ENCODE results near the gene TRIL. TPM values are rescaled to one million over a fixed set of nuclear protein-coding genes. Genes with fewer than 3 reads are reported as not detected.

Gene TRIL
- total and polyA plus RNA-seq, 2 of the 4 experiments (the other 2 are of a cell fraction): under 0.01 to 0.09 TPM

DNA sequence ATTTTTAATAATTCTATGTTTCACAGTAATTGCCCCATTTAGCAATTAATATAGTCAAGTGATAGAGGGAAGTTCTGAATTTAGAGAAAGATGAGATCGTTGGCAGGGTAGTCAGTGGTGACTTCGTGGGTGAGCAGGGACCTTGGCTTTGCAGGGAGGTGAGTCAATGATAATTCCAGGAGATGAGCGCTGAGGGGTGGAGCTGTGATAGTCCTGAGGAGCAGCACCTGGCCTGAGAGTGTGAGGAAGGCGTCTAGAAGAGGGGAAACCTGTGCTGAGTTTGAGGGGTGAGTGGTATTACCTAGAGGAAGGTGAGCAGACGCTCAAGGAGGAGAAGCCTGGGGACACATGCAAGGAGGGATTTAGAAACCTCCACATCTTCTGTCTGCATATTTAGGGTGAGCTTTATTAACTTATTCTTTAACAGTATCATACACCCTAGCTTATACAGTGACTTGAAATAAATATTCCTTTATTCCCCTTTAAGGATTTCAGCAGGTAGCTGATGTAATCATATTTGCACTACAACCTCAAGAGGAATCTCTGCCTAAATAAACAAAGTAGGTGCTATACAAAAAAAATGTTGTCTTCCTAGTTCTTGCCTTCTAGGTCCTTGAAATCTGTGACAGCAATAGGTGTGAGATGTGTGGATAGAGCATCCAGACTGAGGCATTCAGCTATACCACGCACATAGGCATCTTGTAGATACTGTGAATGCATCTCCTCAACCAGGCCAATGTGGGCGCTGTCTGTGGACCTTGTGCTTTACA is 2.1 kb upstream of the TRIL start:
- H3K9ac ChIP-seq (ENCODE audit: low read depth, low read length): no peak overlapping the region
- no peaks in the 10 kb centered on the region for H3K36me3 ChIP-seq (ENCODE audit: control insufficient read depth, insufficient read depth, low read length)
- H4K5ac ChIP-seq (ENCODE audit: low read depth, low read length): no peak overlapping the region
- ChIA-PET CTCF (interaction anchor here (0.6 to 1.0 kb wide), 2 partner anchors 33 to 120 kb away, joined by 3 read pairs; no protein-coding TSS in a partner anchor), POLR2A (ENCODE audit: unreplicated experiment) (no interaction called here)
- no peaks in the 10 kb centered on the region for H3K79me1 ChIP-seq (ENCODE audit: low read depth in 1 of 2, low read length in 2 of 2)
- DNase-seq (no peak), ATAC-seq (ENCODE audit: low read depth) (no peak)
- H2BK20ac ChIP-seq (ENCODE audit: low read depth, low read length): no peak overlapping the region
- no peak overlapping the region for H2AK5ac ChIP-seq (ENCODE audit: low read depth, low read length)
- no peak overlapping the region for H2BK15ac ChIP-seq (ENCODE audit: low read depth, low read length)
- no peak overlapping the region for H3K56ac ChIP-seq (ENCODE audit: extremely low read depth, insufficient read depth, low read length)
- peaks cover 54% of the 10 kb centered on the region for H3K27me3 ChIP-seq (ENCODE audit: control insufficient read depth, insufficient read depth, low read length)
- no peak overlapping the region; the same call in 1 of the 2 replicates for H3K23ac ChIP-seq (ENCODE audit: low read depth, low read length)
- dilution Hi-C loops (cut with HindIII; ENCODE audit: low sequenced_read_pairs, unreplicated experiment) (no loop called here), in situ Hi-C loops (cut with MboI; ENCODE audit: low sequenced_read_pairs) (no loop called here), intact Hi-C loops (cut with micrococcal nuclease) (no loop called here)
- no peak overlapping the region for H3K4me2 ChIP-seq (ENCODE audit: low read depth, low read length)
- no peak overlapping the region for H3K27ac ChIP-seq (ENCODE audit: insufficient read depth, low read length)
- H3K18ac ChIP-seq (ENCODE audit: low read depth, low read length): no peak overlapping the region
- no peak overlapping the region for H3K4ac ChIP-seq (ENCODE audit: low read depth, low read length)
- no peak overlapping the region for H2AFZ ChIP-seq (replicated peaks; ENCODE audit: low read length, poor library complexity)
- H2AK9ac ChIP-seq (replicated peaks; ENCODE audit: low read depth, low read length, poor library complexity): no peak overlapping the region
- no peak overlapping the region for H3K14ac ChIP-seq (replicated peaks; ENCODE audit: low read depth, low read length)
- no peak overlapping the region for H2BK120ac ChIP-seq (ENCODE audit: low read depth, low read length)
- peaks cover 7% of the 10 kb centered on the region for H3K4me1 ChIP-seq (ENCODE audit: control insufficient read depth, insufficient read depth, low read length)
- no TSS peak for BruUV-seq (replicated peaks)
- H4K20me1 ChIP-seq (ENCODE audit: insufficient read depth, low read length): no peaks in the 10 kb centered on the region
- WGBS, 2 experiments (ENCODE audit: extremely low coverage in 2 of 2, insufficient read length in 1 of 2): 88% methylated on average over 4 of the region's 7 CpGs; no CpG with 5 or more reads in 1 of the 2 experiments
- H4K91ac ChIP-seq (ENCODE audit: insufficient read depth, low read depth, low read length): no peak overlapping the region
- H4K8ac ChIP-seq (ENCODE audit: low read depth in 2 of 2, low read length in 2 of 2): no peak overlapping the region
- peaks cover 7% of the 10 kb centered on the region; the same call in 1 of the 2 replicates for H3K9me3 ChIP-seq (ENCODE audit: control insufficient read depth, insufficient read depth, low read length)
- no peak overlapping the region for H2BK5ac ChIP-seq (ENCODE audit: low read depth, low read length, poor library complexity, severe bottlenecking)
- no peak overlapping the region for H3K4me3 ChIP-seq (ENCODE audit: insufficient read depth, low read depth, low read length)
- no peaks in the 10 kb centered on the region for H3K9me1 ChIP-seq (ENCODE audit: insufficient read depth, low read length)
- TF ChIP-seq POLR2A (IDR thresholded peaks at IDR 0.05; ENCODE audit: low read depth, low read length): no peak
- TF ChIP-seq RFX5 (IDR thresholded peaks at IDR 0.05; ENCODE audit: low read depth, low read length): no peak
- TF ChIP-seq MAZ (IDR thresholded peaks at IDR 0.05; ENCODE audit: borderline replicate concordance, low read depth, low read length): no peak
- TF ChIP-seq MAFK (IDR thresholded peaks at IDR 0.05; ENCODE audit: low read depth, low read length): no peak
- TF ChIP-seq CHD1 (IDR thresholded peaks at IDR 0.05; ENCODE audit: low read depth, low read length): no peak
- TF ChIP-seq, protein P1, sequence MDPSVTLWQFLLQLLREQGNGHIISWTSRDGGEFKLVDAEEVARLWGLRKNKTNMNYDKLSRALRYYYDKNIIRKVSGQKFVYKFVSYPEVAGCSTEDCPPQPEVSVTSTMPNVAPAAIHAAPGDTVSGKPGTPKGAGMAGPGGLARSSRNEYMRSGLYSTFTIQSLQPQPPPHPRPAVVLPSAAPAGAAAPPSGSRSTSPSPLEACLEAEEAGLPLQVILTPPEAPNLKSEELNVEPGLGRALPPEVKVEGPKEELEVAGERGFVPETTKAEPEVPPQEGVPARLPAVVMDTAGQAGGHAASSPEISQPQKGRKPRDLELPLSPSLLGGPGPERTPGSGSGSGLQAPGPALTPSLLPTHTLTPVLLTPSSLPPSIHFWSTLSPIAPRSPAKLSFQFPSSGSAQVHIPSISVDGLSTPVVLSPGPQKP (IDR thresholded peaks at IDR 0.05; ENCODE audit: borderline replicate concordance, low read depth, low read length): no peak
- no peak for TF ChIP-seq SMC3 (IDR thresholded peaks at IDR 0.05; ENCODE audit: low read depth, low read length)
- no peak for TF ChIP-seq NFE2L2 (IDR thresholded peaks at IDR 0.05; ENCODE audit: low read depth, low read length)
- TF ChIP-seq RCOR1 (IDR thresholded peaks at IDR 0.05; ENCODE audit: insufficient replicate concordance, low read length): no peak
- TF ChIP-seq CTCF (conservative IDR thresholded peaks at IDR 0.05; ENCODE audit: low read depth, low read length): no peak
- TF ChIP-seq RAD21 (IDR thresholded peaks at IDR 0.05; ENCODE audit: low read length): no peak
- TF ChIP-seq, protein P2, sequence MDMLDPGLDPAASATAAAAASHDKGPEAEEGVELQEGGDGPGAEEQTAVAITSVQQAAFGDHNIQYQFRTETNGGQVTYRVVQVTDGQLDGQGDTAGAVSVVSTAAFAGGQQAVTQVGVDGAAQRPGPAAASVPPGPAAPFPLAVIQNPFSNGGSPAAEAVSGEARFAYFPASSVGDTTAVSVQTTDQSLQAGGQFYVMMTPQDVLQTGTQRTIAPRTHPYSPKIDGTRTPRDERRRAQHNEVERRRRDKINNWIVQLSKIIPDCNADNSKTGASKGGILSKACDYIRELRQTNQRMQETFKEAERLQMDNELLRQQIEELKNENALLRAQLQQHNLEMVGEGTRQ (IDR thresholded peaks at IDR 0.05; ENCODE audit: low read depth, low read length): no peak
- no peak for TF ChIP-seq CEBPB (IDR thresholded peaks at IDR 0.05; ENCODE audit: low read depth, low read length)
- TF ChIP-seq BHLHE40 (IDR thresholded peaks at IDR 0.05; ENCODE audit: low read depth, low read length): no peak
- no peak for TF ChIP-seq FOS (IDR thresholded peaks at IDR 0.05; ENCODE audit: low read depth, low read length)
